ENCODE measurements around the gene FOXA3. TPM values are rescaled to one million over a fixed set of nuclear protein-coding genes. Genes with fewer than 3 reads are reported as not detected.

The FOXA3 gene
- total and polyA plus RNA-seq, 10 of the 15 experiments (the other 5 are each of a cell fraction or from before 2014, with no cell fraction given), result 0.04 to 0.83 (median 0.11) TPM; not detected in 5

DNA sequence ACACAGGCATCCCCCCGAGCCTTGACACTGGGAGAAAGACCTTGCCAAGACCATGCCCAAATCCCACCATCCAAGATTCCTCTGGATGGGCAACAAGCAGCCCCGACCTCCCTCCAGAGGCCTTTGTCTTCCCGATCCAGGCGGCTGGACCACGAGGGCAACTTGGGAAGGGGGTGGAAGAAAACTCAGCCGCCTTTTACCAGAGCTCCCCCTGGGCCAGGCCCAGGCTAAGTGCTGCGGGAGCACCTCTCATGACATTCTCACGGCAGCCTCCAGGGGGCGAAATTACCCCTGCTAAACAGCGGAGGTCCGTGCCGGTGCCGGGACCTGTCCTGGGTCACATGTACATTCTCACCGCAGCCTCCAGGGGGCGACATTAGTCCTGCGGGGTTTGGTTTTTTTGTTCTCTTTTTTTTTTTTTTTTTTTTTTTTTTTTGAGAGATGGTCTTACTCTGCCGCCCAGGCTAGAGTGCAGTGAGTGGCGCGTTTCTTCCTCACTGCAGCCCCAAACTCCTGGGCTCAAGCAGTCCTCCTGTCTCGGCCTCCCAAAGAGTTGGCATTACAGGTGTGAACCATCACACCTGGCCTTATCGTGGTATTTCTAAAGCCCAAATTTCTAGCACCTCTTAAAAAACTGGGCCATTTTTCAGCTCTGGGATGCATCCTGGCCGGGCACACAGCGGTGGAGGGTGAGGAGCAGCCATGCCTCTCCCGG is 47.0 kb upstream of the FOXA3 start (continued):
- TF ChIP-seq BACH1 (IDR thresholded peaks at IDR 0.05; ENCODE audit: borderline replicate concordance) (no peak; the same call in 1 of the 2 replicates), FOS (IDR thresholded peaks at IDR 0.05; ENCODE audit: borderline replicate concordance, extremely low read depth, insufficient read length) (no peak), ZSCAN29 (IDR thresholded peaks at IDR 0.05) (no peak), ESRRA (IDR thresholded peaks at IDR 0.05; ENCODE audit: low read length) (peak; percentile 54; the same call in 1 of the 2 replicates), ETV6 (conservative IDR thresholded peaks at IDR 0.05 in 1 of 2, IDR thresholded peaks at IDR 0.05 in 1 of 2; ENCODE audit: borderline replicate concordance in 1 of 2, low read depth in 1 of 2) (no peak), SPI1 (IDR thresholded peaks at IDR 0.05; ENCODE audit: borderline replicate concordance, insufficient read depth, low read depth, low read length) (no peak), ZNF622 (IDR thresholded peaks at IDR 0.05) (no peak), MXI1 (IDR thresholded peaks at IDR 0.05; ENCODE audit: low read depth, low read length) (peak; percentile 77; the same call in 1 of the 2 replicates), DPF2 (IDR thresholded peaks at IDR 0.05) (no peak), MEF2A (IDR thresholded peaks at IDR 0.05; ENCODE audit: insufficient read depth, low read depth, low read length) (0 out of 2 replicates have a peak, but pooled peaks have one; percentile 35), ZNF207 (IDR thresholded peaks at IDR 0.05; ENCODE audit: borderline replicate concordance) (no peak)
- TF ChIP-seq, protein P1, sequence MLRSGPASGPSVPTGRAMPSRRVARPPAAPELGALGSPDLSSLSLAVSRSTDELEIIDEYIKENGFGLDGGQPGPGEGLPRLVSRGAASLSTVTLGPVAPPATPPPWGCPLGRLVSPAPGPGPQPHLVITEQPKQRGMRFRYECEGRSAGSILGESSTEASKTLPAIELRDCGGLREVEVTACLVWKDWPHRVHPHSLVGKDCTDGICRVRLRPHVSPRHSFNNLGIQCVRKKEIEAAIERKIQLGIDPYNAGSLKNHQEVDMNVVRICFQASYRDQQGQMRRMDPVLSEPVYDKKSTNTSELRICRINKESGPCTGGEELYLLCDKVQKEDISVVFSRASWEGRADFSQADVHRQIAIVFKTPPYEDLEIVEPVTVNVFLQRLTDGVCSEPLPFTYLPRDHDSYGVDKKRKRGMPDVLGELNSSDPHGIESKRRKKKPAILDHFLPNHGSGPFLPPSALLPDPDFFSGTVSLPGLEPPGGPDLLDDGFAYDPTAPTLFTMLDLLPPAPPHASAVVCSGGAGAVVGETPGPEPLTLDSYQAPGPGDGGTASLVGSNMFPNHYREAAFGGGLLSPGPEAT (IDR thresholded peaks at IDR 0.05; ENCODE audit: low read depth), result no peak
- TF ChIP-seq, protein P2, sequence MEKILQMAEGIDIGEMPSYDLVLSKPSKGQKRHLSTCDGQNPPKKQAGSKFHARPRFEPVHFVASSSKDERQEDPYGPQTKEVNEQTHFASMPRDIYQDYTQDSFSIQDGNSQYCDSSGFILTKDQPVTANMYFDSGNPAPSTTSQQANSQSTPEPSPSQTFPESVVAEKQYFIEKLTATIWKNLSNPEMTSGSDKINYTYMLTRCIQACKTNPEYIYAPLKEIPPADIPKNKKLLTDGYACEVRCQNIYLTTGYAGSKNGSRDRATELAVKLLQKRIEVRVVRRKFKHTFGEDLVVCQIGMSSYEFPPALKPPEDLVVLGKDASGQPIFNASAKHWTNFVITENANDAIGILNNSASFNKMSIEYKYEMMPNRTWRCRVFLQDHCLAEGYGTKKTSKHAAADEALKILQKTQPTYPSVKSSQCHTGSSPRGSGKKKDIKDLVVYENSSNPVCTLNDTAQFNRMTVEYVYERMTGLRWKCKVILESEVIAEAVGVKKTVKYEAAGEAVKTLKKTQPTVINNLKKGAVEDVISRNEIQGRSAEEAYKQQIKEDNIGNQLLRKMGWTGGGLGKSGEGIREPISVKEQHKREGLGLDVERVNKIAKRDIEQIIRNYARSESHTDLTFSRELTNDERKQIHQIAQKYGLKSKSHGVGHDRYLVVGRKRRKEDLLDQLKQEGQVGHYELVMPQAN (conservative IDR thresholded peaks at IDR 0.05), result no peak
- TF ChIP-seq, protein P3, sequence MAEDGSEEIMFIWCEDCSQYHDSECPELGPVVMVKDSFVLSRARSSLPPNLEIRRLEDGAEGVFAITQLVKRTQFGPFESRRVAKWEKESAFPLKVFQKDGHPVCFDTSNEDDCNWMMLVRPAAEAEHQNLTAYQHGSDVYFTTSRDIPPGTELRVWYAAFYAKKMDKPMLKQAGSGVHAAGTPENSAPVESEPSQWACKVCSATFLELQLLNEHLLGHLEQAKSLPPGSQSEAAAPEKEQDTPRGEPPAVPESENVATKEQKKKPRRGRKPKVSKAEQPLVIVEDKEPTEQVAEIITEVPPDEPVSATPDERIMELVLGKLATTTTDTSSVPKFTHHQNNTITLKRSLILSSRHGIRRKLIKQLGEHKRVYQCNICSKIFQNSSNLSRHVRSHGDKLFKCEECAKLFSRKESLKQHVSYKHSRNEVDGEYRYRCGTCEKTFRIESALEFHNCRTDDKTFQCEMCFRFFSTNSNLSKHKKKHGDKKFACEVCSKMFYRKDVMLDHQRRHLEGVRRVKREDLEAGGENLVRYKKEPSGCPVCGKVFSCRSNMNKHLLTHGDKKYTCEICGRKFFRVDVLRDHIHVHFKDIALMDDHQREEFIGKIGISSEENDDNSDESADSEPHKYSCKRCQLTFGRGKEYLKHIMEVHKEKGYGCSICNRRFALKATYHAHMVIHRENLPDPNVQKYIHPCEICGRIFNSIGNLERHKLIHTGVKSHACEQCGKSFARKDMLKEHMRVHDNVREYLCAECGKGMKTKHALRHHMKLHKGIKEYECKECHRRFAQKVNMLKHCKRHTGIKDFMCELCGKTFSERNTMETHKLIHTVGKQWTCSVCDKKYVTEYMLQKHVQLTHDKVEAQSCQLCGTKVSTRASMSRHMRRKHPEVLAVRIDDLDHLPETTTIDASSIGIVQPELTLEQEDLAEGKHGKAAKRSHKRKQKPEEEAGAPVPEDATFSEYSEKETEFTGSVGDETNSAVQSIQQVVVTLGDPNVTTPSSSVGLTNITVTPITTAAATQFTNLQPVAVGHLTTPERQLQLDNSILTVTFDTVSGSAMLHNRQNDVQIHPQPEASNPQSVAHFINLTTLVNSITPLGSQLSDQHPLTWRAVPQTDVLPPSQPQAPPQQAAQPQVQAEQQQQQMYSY (CRISPR knock-in tag; IDR thresholded peaks at IDR 0.05), result no peak
- TF ChIP-seq, protein P4, sequence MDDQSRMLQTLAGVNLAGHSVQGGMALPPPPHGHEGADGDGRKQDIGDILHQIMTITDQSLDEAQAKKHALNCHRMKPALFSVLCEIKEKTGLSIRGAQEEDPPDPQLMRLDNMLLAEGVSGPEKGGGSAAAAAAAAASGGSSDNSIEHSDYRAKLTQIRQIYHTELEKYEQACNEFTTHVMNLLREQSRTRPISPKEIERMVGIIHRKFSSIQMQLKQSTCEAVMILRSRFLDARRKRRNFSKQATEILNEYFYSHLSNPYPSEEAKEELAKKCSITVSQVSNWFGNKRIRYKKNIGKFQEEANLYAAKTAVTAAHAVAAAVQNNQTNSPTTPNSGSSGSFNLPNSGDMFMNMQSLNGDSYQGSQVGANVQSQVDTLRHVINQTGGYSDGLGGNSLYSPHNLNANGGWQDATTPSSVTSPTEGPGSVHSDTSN (IDR thresholded peaks at IDR 0.05; ENCODE audit: insufficient replicate concordance, low read depth, low read length), result peak; percentile 6
- TF ChIP-seq, protein P5, sequence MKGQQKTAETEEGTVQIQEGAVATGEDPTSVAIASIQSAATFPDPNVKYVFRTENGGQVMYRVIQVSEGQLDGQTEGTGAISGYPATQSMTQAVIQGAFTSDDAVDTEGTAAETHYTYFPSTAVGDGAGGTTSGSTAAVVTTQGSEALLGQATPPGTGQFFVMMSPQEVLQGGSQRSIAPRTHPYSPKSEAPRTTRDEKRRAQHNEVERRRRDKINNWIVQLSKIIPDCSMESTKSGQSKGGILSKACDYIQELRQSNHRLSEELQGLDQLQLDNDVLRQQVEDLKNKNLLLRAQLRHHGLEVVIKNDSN (IDR thresholded peaks at IDR 0.05; ENCODE audit: borderline replicate concordance, extremely low read length, insufficient read depth, low read depth, low read length), result peak; percentile 75
- TF ChIP-seq, protein P6, sequence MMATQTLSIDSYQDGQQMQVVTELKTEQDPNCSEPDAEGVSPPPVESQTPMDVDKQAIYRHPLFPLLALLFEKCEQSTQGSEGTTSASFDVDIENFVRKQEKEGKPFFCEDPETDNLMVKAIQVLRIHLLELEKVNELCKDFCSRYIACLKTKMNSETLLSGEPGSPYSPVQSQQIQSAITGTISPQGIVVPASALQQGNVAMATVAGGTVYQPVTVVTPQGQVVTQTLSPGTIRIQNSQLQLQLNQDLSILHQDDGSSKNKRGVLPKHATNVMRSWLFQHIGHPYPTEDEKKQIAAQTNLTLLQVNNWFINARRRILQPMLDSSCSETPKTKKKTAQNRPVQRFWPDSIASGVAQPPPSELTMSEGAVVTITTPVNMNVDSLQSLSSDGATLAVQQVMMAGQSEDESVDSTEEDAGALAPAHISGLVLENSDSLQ (IDR thresholded peaks at IDR 0.05), result no peak

All from GM12878 (cell line).